Activated CD8-positive, alpha-beta memory T cell treated with anti-CD3 and anti-CD28 coated beads, Interleukin-2, amount 50 U/mL, for 48 hours (primary cell): ENCODE measurements around the gene TTBK2.
"Not testable (repeated sequence)": the region's sequence is repeated elsewhere in the genome, so short reads cannot be mapped to it uniquely, and the experiment has no call there.

Experiments used
- DNase-seq: peaks from one replicate; pipeline ENCODE4 v3.0.0-alpha.2; 2020

TTBK2 gene

GRCh38 chr15:42920519-42921341 lies at the start of gene TTBK2:
TSS of gene TTBK2 (minus strand) at chr15:42920778. CDS start at chr15:42878617, 42,161 bp downstream.
- DNase-seq = peak; percentile 96

DNA sequence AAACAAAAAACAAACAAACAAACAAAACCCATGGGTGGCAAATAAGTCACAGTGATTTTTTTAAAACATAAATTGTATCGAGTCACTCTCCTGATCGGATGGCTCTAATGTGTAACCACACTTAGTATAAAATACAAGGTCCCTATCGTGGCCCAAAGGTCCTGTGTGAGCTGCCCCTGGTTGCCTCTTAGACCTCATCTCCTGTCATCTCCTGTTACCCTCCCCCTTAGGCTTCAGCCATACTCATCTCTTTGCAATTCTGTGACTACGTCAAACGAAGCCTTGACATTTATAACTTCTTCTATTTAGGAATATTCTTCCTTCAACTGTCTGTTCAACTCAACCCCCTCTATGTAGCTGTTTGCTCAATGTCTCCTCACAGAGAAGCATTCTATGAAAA lies 43.9 kb upstream of the TTBK2 start:
- no peak for DNase-seq

- DNase-seq = no peak
Measured at GRCh38 chr15:42955518-42955917, 34.9 kb upstream of the TTBK2 start.

DNA sequence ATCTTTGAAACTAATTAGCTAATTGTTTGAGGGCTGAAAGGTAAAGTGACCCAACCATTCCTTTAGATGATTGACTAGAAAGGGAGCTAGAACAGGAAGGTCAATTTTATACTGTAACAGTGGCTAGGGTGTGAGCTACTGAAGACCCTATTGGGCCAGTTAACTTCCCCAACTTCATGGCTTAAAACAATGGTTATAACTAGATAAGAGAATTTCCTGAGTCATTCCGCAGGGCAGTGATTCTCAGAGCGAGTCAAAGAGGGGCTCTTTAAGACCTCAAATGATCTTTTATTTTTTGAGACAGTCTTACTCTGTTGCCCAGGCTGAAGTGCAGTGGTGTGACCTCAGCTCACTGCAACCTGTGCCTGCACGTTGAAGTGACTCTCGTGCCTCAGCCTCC lies 33.7 kb upstream of the TTBK2 start:
- DNase-seq = no peak

GRCh38 chr15:42948898-42949297 lies 28.3 kb upstream of the TTBK2 start:
- DNase-seq = not testable (repeated sequence)

GRCh38 chr15:42940527-42940926 lies 19.9 kb upstream of the TTBK2 start:
- DNase-seq = no peak

DNA sequence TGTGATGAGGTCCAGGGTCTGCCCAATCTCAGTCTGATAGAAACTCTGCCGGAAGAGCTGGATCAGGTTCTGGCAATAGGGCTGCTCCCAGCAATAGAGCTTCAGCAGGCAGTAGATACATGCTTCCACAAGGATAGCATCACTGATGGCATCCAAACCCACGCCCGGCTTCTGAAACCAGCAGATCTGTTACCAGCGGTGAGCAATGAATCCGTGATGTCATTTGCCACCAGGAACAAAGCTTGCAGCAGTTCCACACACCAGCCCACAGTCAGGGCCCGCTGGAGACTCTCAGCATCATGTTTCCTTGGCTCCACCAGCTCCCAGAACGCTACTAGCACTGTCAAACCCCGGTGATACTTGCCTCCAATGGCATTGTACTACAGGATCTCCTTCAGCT lies 19.3 kb upstream of the TTBK2 start:
- no peak for DNase-seq

DNA sequence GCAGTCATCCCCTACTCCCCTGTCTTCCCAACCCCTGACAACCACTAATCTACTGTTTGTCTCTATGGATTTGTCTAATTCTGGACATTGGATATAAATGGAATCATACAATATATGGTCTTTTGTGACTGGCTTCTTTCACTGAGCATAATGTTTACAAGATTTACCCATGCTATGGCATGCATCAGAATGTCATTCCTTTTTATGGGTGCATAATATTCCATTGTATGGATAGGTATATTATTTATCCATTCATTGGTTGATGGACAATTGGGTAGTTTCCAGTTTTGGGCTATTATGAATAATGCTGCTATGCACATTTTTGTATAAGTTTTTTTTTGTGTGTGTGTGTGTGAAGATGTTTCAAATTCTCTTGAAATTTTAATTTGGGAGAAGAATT lies 16.6 kb upstream of the TTBK2 start:
- no peak for DNase-seq

GRCh38 chr15:42933886-42934667 lies 13.5 kb upstream of the TTBK2 start:
- no peak for DNase-seq

DNA sequence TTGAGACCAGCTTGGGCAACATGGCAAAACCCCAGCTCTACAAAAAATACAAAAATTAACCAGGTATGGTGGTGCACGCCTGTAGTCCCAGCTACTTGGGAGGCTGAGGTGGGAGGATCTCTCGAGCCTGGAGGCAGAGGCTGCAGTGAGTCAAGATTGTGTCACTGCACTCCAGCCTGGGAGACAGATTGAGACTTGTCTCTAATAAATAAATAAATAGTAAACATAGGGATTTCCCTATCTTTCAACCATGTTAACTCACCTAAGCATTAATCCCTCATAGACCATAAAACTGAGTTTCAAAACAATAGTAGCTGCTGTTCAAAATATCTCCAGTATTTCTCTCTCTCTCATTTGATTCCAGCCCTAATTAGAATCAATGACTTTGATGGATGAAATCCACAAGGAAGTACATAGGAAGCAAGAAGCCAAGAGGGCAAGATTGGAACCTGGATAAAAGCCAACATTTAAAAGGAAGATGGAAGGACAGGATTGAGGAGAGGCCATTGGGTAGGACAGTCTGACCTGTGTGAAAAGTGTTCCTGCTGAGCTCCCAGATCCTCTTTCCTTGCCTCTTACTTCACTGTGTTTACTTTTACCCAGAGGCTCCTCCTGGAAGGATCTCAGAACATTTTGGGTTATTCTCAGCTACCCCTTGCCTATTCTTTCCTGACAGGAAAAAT lies 12.4 kb upstream of the TTBK2 start:
- DNase-seq = no peak

DNA sequence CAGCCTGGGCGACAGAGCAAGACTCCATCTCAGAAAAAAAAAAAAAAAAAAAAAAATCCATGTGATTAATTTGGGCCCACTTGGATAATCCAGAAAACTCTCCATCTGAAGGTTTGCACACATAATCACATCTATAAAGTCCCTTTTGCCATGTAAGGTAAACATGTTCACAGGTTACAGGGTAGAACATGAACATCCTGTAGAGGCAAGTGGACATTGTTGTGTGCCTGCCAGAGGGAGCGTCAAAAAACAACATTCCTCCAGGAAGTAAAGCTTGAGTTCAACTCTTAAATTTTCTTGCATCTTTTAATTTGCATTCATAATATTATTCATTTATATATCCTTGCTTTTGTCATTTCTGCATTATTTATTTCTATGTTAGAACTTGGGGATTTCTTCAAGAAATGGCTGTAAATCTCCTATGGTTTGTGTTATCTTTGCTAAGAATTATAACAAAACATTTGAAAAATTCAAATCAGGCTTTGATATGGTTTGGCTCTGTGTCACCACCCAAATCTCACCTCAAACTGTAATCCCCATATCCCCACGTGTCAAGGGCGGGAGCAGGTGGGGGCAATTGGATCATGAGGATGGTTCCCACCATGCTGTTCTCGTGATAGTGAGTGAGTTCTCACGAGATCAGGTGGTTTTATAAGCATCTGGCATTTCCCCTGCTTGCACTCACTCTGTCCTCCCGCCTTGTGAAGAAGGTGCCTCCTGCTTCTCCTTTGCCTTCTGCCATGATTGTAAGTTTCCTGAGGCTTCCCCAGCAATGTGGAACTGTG lies 11.3 kb upstream of the TTBK2 start:
- no peak for DNase-seq

GRCh38 chr15:42929306-42929848 lies 8.8 kb upstream of the TTBK2 start:
- DNase-seq = no peak

DNA sequence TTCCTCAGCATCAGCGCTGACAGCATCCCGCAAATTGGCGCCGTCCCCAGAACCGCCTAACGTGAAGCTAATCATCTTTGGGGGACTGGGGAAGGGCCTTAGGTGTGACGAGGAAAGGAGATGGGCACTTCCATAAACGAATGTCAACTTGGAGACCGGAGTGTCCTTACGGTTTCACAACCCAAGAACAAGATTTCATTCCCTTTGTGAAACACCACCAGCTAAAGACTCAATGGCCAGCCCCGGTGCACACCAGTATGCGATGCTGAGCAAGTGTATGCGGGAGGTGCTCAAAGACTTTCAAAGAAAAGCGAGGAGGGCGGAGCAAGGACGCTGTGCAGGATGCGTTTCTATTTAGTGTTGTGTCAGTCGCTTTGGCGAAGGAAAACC lies 759 bp upstream of the TTBK2 start:
- DNase-seq = peak; percentile 73

DNA sequence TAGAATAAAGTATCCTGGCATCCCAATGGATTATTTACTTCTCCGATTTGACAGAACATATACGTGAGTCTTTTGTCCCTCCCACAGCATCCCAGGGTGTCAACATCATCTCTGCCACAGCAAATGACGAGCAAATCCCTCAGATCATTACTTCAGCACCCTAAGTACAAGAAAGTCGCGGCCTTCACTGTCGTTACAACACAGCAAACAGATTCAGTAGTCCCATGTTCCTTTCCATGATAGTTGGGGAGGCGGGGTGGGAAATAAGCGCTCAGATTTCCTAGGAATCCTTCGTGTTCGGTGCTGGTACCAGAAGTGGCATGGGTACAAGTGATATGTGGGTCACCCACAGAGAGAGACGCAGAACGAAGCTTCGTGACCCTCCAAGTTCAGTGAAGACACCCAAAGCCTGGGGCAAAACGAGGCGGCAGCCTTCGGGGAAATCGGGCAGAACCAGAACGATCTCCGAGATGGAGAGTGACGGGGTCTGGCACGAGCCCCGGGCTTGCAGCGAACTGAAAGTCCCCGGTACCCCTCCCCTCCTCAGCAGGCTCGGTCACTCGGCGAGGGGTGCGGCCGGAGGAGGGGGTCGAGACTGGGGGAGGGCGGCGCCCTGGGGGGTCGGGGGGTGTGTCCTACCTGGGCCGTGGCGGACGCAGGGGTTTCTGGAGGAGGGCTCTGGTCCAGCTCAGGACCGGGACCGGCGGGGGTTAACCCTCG lies 619 bp downstream of the TTBK2 start:
- no peak for DNase-seq

DNA sequence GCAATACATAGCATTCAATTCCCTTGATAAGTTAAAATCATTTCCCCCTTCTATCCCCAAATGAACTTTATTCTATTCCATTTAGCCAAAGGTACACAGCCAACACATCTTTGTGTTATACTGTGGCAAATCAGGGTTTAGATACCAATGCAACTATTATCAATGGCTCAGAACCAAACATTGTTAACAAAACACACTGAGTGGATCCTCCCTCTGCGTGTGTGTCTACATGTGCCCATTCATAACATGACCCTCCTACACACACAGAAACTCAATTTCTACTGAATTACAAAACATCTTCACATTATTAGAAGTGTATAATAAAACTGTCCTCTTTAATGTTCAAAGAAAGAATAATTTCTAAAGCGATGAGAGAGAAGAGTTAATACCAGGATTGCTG lies 1.3 kb downstream of the TTBK2 start:
- DNase-seq = no peak

DNA sequence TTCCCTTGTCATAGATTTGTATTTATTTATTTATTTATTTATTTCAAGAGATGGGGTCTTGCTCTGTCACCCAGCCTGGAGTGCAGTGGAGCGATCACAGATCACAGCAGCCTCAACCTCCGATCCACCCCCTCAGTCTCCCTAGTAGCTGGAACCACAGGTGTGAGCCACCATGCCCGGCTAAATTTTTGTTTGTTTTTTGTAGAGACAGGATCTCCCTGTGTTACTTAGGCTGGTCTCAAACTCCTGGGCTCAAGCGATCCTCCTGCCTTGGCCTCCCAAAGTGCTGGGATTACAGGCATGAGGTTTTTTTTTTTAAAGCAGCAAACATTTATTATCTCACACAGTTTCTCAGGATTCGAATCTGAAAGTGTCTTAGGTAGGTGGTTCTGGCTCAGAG lies 2.5 kb downstream of the TTBK2 start:
- DNase-seq = no peak

- no peak for DNase-seq
Measured at GRCh38 chr15:42915654-42916315, 4.8 kb downstream of the TTBK2 start.

- no peak for DNase-seq
Measured at GRCh38 chr15:42914728-42915497, 5.7 kb downstream of the TTBK2 start.

DNA sequence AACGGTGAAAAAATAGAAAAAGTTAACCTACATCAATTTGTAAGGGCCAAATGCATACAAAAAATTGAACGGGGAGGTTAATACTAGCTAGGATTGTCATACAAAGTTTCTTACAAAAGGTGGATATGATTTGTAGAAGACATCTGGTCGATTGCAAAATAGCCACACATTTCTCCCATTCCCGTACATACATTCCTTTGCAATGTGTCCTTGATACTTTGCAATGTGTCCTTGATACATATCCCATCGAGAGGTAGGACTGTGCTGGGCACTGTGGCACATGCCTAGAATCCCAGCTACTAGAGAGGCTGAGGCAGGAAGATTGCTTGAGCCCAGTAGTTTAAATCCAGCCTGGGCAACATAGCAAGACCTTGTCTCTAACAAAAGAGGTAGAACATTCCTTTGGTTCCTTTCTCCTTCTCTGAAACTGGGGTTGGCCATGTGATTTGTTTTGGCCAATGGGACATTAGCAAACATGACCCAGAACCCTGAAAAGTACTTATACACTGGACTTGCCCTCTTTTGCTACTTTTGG lies 9.5 kb downstream of the TTBK2 start:
- no peak for DNase-seq

DNA sequence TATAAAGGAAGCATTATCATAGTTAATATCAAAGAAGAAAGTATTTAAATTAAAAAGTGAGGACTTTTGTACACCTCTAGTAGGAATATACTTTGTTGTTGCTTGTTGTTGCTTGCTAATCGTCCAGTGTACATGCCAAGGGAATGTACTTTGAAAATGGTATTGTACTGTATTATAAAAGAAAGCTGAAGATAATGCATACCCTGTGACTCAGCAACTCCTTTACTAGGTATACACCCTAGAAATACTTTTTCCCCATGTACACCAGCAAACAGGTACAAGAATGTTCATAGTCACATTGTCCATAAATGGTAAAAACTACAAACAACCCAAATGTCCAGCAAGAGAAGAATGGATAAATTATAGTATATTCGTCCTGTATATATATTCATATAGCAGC lies 12.0 kb downstream of the TTBK2 start:
- no peak for DNase-seq
